Parathyroid adenoma (tissue), 2 donors: ENCODE measurements around the gene SSU72.

Experiments
- H2AFZ ChIP-seq: fragments of 300-600 bp; sonication (generic); one replicate; pipeline ENCODE4 v1.7.0; 2017; ENCODE audit warnings: antibody characterized with exemption, mild to moderate bottlenecking
- H3K27ac ChIP-seq: fragments of 300-600 bp; sonication (generic); one replicate; pipeline ENCODE4 v1.7.0; 2017
- H3K27me3 ChIP-seq: fragments of 300-600 bp; sonication (generic); one replicate; pipeline ENCODE4 v1.7.0; 2017; ENCODE audit warnings: low read length; ENCODE audit not compliant: control insufficient read depth, insufficient read depth
- H3K36me3 ChIP-seq: fragments of 300-600 bp; sonication (generic); one replicate; pipeline ENCODE4 v1.7.0; 2017; ENCODE audit warnings: low read length; ENCODE audit not compliant: control insufficient read depth, insufficient read depth
- H3K4me1 ChIP-seq: fragments of 300-600 bp; sonication (generic); one replicate; pipeline ENCODE4 v1.7.0; 2017; ENCODE audit warnings: control low read depth
- H3K4me2 ChIP-seq: fragments of 300-600 bp; sonication (generic); one replicate; pipeline ENCODE4 v1.7.0; 2017; ENCODE audit warnings: low read length
- H3K4me3 ChIP-seq: fragments of 300-600 bp; sonication (generic); one replicate; pipeline ENCODE4 v1.7.0; 2017; ENCODE audit warnings: low read depth, low read length
- H3K79me2 ChIP-seq: fragments of 300-600 bp; sonication (generic); one replicate; pipeline ENCODE4 v1.7.0; 2017; ENCODE audit warnings: control low read depth
- H3K9ac ChIP-seq: fragments of 300-600 bp; sonication (generic); one replicate; pipeline ENCODE4 v1.7.0; 2017; ENCODE audit warnings: mild to moderate bottlenecking
- H3K9me3 ChIP-seq: fragments of 300-600 bp; sonication (generic); one replicate; pipeline ENCODE4 v1.7.0; 2017; ENCODE audit warnings: low read length; ENCODE audit not compliant: control insufficient read depth
- TF ChIP-seq, protein P1 (sequence below): fragments of 300-600 bp; sonication (generic); IDR thresholded peaks from one replicate; pipeline ENCODE4 v1.7.0; 2017; ENCODE audit warnings: antibody characterized with exemption, mild to moderate bottlenecking
- donor health status: primary hyperparathyroidism.

The SSU72 gene

DNA sequence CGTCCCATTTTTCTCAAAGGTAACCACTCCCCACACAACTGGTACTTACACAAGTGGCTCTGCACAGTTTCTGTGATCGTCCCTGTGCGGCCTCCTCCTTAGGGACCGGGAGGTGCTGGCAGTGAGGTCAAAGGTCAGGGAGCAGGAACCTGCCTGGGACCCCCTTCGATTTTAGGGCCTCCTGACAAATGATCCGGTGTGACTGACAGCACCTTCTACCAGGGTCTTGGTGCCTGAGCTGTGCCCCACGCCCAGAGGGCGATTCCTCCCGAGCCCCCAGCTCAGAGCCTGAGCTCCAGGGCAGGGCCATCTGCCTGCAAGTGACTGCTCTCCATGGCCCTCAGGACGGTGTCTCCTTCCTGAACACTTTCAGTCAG is 22.4 kb downstream of the SSU72 start:
- Histone ChIP-seq H3K4me3 (no peak overlapping the region), H3K27me3 (no peaks in the 10 kb centered on the region), H3K4me1 (no peaks in the 10 kb centered on the region), H3K27ac (no peak overlapping the region), H2AFZ (no peak overlapping the region), H3K4me2 (no peak overlapping the region), H3K9me3 (no peaks in the 10 kb centered on the region), H3K9ac (no peak overlapping the region), H3K36me3 (no peaks in the 10 kb centered on the region), H3K79me2 (peaks cover 4% of the 10 kb centered on the region)
- TF ChIP-seq, protein P1, sequence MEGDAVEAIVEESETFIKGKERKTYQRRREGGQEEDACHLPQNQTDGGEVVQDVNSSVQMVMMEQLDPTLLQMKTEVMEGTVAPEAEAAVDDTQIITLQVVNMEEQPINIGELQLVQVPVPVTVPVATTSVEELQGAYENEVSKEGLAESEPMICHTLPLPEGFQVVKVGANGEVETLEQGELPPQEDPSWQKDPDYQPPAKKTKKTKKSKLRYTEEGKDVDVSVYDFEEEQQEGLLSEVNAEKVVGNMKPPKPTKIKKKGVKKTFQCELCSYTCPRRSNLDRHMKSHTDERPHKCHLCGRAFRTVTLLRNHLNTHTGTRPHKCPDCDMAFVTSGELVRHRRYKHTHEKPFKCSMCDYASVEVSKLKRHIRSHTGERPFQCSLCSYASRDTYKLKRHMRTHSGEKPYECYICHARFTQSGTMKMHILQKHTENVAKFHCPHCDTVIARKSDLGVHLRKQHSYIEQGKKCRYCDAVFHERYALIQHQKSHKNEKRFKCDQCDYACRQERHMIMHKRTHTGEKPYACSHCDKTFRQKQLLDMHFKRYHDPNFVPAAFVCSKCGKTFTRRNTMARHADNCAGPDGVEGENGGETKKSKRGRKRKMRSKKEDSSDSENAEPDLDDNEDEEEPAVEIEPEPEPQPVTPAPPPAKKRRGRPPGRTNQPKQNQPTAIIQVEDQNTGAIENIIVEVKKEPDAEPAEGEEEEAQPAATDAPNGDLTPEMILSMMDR: no peak

DNA sequence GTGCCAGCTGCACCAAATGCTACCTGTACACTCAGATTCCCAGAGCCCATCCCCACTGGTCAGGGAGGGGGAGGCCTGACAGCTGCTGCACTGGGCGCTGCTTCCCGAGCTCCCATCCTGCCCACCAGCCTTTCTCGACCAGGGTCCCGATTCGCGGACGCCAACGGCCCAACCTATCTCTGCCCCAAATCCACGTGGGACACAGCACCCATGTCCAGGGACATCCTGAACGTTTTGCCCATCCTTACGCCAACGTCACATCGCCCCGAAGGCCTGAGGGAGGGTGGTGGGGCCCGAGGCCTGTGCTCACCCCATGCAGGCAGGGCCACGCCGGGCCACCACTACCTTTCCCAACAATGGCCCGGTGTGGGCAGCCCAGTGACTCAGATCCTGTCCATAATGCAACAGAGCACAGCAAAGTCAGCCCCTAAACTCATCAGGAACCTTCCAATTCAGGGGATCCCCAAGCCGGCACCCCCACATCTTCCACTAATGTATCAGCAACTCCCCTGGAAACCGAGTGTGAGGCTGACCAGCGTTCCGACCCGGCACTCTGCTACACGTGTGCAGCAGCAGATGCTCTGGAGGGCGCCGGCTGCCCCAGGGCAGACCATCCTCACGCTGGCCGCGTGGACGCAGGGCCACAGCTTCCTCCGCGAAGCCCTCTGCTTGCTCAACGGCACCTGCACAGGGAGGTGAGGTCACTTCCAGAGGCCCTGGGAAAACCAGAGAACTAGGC is 23.0 kb downstream of the SSU72 start:
- Histone ChIP-seq H3K4me3 (no peak overlapping the region), H3K27ac (no peak overlapping the region), H3K79me2 (peaks cover 4% of the 10 kb centered on the region), H3K9ac (no peak overlapping the region), H3K4me2 (no peak overlapping the region), H3K9me3 (no peaks in the 10 kb centered on the region), H2AFZ (no peak overlapping the region), H3K27me3 (no peaks in the 10 kb centered on the region), H3K4me1 (no peaks in the 10 kb centered on the region), H3K36me3 (no peaks in the 10 kb centered on the region)
- TF ChIP-seq, protein P1: no peak

DNA sequence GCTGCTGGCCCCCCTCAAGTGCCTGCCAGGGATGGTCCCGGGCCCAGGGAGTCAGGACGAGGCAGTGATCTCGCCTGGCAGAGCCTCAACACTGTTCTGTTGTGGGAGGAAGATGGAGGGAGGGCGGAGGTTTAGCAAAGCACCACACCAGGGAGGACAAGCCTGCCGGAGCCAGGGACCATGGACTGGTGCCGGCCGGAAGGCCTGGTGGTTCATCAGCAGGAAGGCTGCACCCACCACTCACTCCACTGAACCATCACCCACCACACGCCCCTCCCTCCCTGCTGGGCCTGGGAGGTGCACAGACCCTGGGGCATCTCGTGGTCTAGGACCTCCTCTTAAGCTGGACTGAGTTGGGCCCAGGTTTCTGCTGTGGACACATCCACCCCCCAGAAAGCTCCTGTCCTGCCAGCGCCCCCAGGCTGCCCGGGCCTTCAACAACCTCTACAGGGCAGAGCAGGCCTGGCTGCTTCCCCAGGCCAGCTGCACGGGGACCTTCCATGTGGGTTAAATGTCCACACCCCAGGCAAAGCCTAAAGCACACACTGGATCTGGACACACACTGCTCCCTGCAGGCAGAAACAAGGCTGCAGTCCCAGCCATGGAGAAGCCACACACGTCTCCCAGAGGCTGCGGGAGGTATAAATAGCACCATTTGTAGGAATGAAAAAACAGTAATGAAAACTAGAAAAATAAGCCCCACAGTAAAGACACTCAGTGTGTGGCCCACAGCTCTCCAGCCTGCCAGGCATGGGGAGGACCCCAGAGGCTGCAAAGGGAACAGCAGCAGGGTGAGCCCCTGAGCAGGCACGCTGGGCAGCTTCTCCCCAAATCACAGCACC is 23.9 kb downstream of the SSU72 start:
- Histone ChIP-seq H3K79me2 (peaks cover 4% of the 10 kb centered on the region), H3K9ac (no peak overlapping the region), H3K4me1 (no peaks in the 10 kb centered on the region), H3K27ac (no peak overlapping the region), H3K4me3 (no peak overlapping the region), H3K9me3 (no peaks in the 10 kb centered on the region), H3K27me3 (no peaks in the 10 kb centered on the region), H3K4me2 (no peak overlapping the region), H3K36me3 (no peaks in the 10 kb centered on the region), H2AFZ (no peak overlapping the region)
- TF ChIP-seq, protein P1: no peak

DNA sequence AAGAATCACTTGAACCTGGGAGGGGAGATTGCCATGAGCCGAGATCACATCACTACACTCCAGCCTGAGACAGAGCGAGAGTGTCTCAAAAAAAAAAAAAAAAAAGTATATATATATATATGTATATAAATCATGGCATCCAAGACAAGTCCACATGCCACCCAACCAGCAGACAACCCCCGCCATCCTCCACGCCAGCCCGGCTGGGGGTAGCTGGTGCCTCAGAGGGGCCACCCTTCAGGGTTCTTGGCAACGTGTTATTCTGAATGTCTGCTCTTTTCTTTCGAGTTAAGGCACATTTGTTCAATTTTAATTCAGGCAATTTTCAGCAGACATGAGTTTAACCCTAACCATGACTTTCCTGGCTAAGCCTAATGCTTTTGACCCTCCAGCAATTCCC is 24.6 kb downstream of the SSU72 start:
- TF ChIP-seq, protein P1: no peak
- peaks cover 8% of the 10 kb centered on the region for H3K79me2 ChIP-seq
- H3K27ac ChIP-seq: no peak overlapping the region
- no peak overlapping the region for H2AFZ ChIP-seq
- H3K4me3 ChIP-seq: no peak overlapping the region
- H3K4me2 ChIP-seq: no peak overlapping the region
- H3K9ac ChIP-seq: no peak overlapping the region
- no peaks in the 10 kb centered on the region for H3K4me1 ChIP-seq
- no peaks in the 10 kb centered on the region for H3K9me3 ChIP-seq
- no peaks in the 10 kb centered on the region for H3K36me3 ChIP-seq
- no peaks in the 10 kb centered on the region for H3K27me3 ChIP-seq
